Fibroblast of peridontal ligament (primary cell): ENCODE results near the gene UPK3A.
"Not testable (repeated sequence)": the region's sequence is repeated elsewhere in the genome, so short reads cannot be mapped to it uniquely, and the experiment has no call there.

Experiments used
- DNase-seq: peaks from one replicate; pipeline ENCODE4 v3.0.0-alpha.2; 2010; ENCODE audit errors: extremely low read depth

Gene UPK3A

DNA sequence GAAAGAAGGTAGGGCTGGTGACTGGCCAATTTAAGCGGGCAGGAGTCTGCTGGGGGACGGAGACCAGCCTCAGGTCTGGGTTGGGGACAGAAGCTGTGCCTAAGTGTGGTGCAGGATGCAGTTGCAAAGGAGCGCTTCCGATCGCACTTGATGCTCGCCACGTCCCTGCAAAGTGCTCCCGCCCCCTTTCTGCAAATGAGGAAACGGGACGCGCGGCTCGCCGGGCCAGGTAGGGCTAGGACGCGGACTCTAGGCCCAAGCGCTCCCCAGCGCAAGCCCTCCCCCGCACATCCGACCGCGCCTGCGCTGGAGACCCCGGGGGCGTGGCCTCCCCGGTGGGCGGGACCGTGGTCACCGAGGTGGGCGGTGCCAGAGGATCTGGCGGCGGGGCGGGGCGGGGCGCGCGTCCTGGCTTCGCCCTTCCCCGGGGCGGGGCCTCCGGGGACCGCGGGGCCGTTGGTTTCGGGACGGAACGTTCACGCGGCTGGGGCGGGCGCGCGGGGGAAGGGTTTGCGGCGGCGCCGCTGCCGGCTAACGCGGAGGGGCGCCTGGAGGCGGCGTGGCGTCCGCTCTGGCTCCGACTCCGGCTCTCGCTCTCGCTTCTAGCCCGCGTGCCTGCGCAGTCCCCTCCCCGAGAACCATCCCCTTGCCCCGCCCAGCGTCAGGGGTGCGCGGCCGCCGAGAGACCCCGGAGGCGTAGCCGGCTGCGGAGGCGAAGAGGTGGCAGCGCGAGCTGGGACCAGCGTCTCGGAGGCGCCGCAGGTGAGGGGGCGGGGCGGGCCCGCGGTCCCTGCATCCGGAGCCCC, 24.9 kb downstream of the UPK3A start, which contains the start of gene FAM118A:
TSS of gene FAM118A (plus strand) at position 513 of the 806 bp plus-strand sequence. CDS start 12,446 bp downstream, outside the sequence.
- peak; percentile 83 for DNase-seq

DNA sequence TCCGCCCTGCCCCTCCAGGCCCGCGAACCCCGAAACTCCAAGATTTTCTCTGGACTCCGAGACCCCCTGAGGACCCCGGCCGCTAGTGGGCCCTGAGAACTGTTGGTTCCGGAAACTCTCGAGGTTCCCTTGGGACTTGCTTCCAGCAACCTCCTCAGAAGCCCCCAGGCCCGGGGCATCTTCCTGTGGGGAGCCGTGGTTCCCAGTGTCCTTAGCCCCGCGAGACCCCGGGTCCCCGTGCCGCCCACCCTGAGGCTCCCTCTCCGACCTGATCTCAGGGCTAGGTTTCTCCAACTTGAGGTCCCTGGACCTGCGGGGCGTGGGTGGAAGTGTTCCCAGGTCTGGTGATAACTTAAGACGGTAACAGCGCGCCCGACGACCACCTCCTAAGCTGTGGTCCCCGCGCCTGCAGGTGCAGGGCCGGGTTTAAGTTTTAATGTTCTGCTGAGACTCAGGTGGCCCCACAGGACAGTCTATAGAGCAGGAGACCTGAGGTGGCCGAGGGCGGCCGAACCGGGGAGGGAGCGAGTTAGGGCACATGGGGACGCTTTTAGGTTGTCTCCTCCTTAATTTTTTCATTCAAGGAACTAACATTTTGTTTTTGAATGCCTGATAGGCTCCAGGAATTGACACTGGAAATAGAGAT, 25.7 kb downstream of the UPK3A start:
- DNase-seq, result no peak

- no peak for DNase-seq
Observed at GRCh38 chr22:45310977-45311531, 26.3 kb downstream of the UPK3A start.

GRCh38 chr22:45312415-45312814, 27.7 kb downstream of the UPK3A start:
- no peak for DNase-seq

DNA sequence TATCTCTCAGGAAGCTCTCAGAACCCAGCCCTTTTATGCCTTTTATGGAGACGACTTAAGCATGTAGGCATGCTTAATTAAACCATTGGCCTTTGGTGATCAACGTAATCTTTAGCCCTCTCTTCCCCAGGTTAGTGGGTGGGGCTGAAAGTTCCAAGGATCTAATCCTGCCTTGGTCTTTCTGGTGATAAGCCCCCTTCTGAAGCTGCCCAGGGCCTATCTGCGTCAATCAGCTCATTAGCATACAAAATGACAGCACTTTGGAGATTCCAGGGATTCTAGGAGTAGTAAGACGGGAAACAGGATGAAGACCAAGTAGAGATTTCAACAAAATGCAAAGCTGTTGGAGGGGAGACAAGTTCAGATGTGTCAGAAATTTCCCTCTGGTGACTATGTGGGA, 28.1 kb downstream of the UPK3A start:
- DNase-seq, result no peak

DNA sequence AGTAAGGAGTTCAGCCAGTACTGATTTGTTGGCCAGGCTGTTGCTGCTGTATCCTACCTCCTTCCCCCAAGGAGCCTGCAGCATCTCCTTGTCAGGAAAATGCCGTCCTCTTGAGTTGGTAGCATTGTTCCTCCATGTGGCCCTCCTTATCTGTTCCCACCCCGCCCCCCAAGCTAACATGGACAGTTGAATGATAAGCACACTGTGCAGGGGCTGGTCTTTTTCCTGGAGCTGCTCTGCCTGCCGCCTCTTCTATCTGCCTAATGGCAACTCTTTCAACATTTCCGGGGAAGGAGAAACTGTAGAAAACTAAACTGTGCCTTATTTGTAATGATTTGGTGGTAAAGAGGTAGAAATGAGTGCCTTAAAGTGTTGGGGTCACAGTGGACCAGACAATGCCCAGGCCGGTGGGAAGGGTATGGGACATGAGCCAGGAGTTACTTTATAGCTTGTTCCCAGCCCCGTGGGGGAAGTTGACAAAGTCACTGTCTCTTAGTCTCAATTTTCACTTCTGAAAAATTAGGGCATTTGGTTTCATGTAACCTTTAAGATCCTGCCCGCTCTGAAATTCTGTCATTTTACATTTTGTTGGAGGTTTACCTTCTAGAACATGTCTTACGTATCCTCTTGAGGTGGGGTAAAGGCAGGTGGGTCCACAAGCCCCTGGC, 29.4 kb downstream of the UPK3A start:
- no peak for DNase-seq

DNA sequence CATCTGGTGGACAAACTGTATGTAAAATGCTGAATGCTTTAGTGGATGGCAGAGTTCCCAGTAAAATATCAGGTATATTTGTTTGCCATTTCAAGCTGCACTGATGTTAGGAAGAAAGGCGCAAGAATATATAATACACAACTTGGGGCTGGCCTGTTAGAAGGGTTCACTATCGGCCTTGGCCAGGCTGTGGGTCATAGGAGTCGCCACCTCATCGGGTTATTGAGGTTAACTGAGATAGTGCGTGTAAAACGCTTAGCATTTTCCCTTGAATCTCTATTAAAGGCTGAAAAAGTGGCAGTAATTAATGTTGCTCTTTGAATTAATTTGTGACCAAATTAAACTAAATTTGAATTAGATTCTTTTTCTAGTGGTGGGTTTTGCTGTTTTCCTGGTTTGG, 30.0 kb downstream of the UPK3A start:
- no peak for DNase-seq

- no peak for DNase-seq
Observed at GRCh38 chr22:45316796-45317526, 32.2 kb downstream of the UPK3A start.

- DNase-seq, result peak; percentile 72
Observed at GRCh38 chr22:45317551-45318167, 32.9 kb downstream of the UPK3A start.

DNA sequence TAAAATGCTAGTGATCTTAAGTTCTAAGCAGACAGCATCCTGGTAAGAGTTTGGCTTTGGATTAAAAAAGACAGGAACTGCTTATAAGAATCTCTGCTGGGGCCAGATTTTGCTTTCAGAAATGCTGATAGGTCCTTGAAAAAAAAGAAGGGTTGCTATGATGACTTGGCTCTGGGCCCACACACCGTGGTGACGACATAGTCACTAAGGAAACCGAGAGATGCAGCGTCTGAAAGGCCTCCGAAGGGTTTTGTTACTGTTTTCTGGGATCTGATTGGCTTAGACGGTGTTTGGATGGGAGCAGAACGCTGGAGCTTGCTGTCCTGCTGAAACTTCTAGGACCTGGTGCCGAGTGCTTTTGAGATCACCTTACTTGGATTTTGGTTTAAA, 33.4 kb downstream of the UPK3A start:
- peak; percentile 93 for DNase-seq

DNA sequence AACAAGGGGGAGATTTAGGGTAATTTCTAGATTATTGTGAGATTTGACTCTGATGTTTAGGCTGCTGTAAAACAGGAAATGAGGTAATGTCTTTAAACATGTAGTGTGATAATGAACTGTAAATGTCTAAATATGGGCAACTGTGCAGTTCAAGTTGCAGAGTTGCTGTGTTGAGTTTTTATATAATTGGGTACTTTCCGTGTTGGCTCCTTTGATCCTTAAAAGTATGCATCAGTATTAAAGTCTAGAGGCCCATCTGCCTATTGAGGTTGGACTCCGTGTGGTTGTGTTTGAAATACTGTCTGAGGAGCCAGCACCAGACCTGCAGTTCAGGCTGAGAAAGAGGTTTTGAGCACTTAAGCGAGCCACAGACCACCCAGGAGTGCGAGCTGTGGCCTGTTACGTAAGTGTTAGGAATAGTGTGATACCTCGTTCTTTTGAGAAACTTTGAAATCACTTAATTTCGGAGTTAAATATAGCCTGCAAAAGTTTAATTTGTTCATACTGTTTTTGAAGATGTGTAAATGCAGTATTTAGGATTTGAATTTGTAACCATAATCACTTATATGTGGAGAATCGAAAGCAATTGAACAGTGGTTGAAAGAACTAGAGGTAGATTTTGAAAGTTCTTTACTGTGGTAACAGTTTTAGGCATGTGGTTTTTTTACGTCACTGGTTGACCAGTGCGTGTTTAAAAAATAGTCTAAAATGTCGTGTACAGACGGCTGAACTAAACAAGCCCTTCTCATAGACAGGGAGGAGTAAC, 34.0 kb downstream of the UPK3A start:
- DNase-seq, result peak; percentile 81

- DNase-seq, result peak; percentile 81
Observed at GRCh38 chr22:45319324-45319685, 34.6 kb downstream of the UPK3A start.

DNA sequence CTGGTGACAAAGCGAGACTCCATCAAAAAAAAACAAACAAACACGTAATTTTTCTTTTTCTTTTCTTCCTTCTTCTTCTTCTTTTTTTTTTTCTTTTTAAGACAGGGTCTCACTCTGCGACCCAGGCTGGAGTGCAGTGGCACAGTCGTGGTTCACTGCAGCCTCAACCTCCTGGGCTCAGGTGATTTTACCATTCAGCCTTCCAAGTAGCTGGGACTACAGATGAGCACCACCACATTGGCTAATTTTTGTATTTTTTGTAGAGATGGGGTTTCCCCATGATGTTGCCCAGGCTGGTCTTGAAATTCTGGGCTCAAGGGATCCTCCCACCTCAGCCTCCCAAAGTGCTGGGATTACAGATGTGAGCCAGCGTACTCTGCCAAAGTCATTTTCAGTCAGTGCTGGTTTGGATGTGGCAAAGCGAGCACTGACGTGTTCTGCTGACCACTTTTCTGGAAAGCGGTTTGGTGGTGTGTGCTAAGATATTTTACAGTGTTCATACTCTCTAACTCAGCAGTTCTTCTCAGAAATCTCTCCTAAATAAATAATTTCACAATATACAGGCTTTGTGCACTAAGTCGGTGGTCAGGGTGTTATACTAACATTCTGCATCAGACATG, 35.7 kb downstream of the UPK3A start:
- DNase-seq, result peak; percentile 94

- DNase-seq, result no peak
Observed at GRCh38 chr22:45321827-45322226, 37.1 kb downstream of the UPK3A start.

GRCh38 chr22:45322873-45323525, 38.2 kb downstream of the UPK3A start:
- no peak for DNase-seq

- no peak for DNase-seq
Observed at GRCh38 chr22:45323695-45324094, 38.9 kb downstream of the UPK3A start.

GRCh38 chr22:45324311-45324711, 39.6 kb downstream of the UPK3A start:
- no peak for DNase-seq

GRCh38 chr22:45328261-45328660, 43.5 kb downstream of the UPK3A start:
- DNase-seq, result not testable (repeated sequence)

GRCh38 chr22:45328822-45329529, 44.2 kb downstream of the UPK3A start:
- no peak for DNase-seq
